ENCODE results near the gene ANKRD52. TPM values are rescaled to one million over a fixed set of nuclear protein-coding genes. Genes with fewer than 3 reads are reported as not detected.

The ANKRD52 gene
- total and polyA plus RNA-seq, 9 of the 15 experiments (the other 6 are each of a cell fraction or from before 2014, with no cell fraction given), result 0.52 to 46.8 (median 7.9) TPM

DNA sequence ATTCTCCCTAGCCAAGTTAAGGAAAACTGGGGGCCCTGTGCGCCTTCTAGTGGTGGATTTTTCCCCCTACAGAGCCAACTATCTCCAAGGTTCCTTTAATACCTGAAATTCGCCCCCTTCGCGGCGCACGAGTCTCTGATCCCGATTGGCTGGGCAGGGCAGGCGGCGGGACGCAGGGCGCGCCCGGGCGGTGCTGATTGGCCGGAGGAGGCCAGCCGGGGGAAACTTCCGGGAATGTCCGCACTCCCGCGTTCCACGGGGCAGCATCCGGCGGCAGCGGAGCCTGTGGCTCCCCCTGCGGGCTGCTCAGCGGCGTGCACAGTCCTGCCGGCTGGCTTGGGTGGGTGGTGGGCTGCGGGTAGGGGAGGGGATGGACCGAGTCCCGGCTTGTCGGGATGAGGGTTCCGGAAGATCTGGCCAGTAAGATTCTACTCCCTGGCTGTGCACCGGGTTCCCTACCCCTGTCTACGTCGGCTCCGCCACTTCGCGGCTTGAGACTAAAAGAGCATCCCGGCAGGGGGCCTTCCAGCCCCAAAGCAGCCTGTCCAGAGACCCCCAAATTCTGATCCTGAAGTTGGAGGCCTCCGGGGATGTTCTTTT is 34.0 kb downstream of the ANKRD52 start, which contains the start of gene NABP2 (continued):
- TF ChIP-seq, protein P1, sequence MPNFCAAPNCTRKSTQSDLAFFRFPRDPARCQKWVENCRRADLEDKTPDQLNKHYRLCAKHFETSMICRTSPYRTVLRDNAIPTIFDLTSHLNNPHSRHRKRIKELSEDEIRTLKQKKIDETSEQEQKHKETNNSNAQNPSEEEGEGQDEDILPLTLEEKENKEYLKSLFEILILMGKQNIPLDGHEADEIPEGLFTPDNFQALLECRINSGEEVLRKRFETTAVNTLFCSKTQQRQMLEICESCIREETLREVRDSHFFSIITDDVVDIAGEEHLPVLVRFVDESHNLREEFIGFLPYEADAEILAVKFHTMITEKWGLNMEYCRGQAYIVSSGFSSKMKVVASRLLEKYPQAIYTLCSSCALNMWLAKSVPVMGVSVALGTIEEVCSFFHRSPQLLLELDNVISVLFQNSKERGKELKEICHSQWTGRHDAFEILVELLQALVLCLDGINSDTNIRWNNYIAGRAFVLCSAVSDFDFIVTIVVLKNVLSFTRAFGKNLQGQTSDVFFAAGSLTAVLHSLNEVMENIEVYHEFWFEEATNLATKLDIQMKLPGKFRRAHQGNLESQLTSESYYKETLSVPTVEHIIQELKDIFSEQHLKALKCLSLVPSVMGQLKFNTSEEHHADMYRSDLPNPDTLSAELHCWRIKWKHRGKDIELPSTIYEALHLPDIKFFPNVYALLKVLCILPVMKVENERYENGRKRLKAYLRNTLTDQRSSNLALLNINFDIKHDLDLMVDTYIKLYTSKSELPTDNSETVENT (CRISPR knock-in tag; IDR thresholded peaks at IDR 0.05), result 0 out of 2 replicates have a peak, but pooled peaks have one; percentile 9
- TF ChIP-seq ARNT (IDR thresholded peaks at IDR 0.05) (0 out of 4 replicates have a peak, but pooled peaks of 1 of the 2 experiments have one; percentile 53), NR1H2 (CRISPR knock-in tag; IDR thresholded peaks at IDR 0.05) (no peak), POLR2A (conservative IDR thresholded peaks at IDR 0.05) (0 out of 2 replicates have a peak, but pooled peaks have one; percentile 51), YY1 (IDR thresholded peaks at IDR 0.05; ENCODE audit: borderline replicate concordance in 1 of 3, control insufficient read depth in 1 of 3, extremely low read depth in 1 of 3, insufficient read depth in 3 of 3, insufficient read length in 1 of 3, insufficient replicate concordance in 2 of 3, low read depth in 1 of 3, low read length in 2 of 3) (peak in 2 of 3 experiments; percentile 74 to 80)
- TF ChIP-seq, protein P2, sequence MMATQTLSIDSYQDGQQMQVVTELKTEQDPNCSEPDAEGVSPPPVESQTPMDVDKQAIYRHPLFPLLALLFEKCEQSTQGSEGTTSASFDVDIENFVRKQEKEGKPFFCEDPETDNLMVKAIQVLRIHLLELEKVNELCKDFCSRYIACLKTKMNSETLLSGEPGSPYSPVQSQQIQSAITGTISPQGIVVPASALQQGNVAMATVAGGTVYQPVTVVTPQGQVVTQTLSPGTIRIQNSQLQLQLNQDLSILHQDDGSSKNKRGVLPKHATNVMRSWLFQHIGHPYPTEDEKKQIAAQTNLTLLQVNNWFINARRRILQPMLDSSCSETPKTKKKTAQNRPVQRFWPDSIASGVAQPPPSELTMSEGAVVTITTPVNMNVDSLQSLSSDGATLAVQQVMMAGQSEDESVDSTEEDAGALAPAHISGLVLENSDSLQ (IDR thresholded peaks at IDR 0.05), result no peak
- TF ChIP-seq, protein P3, sequence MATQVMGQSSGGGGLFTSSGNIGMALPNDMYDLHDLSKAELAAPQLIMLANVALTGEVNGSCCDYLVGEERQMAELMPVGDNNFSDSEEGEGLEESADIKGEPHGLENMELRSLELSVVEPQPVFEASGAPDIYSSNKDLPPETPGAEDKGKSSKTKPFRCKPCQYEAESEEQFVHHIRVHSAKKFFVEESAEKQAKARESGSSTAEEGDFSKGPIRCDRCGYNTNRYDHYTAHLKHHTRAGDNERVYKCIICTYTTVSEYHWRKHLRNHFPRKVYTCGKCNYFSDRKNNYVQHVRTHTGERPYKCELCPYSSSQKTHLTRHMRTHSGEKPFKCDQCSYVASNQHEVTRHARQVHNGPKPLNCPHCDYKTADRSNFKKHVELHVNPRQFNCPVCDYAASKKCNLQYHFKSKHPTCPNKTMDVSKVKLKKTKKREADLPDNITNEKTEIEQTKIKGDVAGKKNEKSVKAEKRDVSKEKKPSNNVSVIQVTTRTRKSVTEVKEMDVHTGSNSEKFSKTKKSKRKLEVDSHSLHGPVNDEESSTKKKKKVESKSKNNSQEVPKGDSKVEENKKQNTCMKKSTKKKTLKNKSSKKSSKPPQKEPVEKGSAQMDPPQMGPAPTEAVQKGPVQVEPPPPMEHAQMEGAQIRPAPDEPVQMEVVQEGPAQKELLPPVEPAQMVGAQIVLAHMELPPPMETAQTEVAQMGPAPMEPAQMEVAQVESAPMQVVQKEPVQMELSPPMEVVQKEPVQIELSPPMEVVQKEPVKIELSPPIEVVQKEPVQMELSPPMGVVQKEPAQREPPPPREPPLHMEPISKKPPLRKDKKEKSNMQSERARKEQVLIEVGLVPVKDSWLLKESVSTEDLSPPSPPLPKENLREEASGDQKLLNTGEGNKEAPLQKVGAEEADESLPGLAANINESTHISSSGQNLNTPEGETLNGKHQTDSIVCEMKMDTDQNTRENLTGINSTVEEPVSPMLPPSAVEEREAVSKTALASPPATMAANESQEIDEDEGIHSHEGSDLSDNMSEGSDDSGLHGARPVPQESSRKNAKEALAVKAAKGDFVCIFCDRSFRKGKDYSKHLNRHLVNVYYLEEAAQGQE (IDR thresholded peaks at IDR 0.05; ENCODE audit: borderline replicate concordance), result peak; percentile 81
- TF ChIP-seq, protein P3 (CRISPR knock-in tag; IDR thresholded peaks at IDR 0.05; ENCODE audit: low read depth), result peak; percentile 80; the same call in 1 of the 2 replicates
- TF ChIP-seq, protein P4, sequence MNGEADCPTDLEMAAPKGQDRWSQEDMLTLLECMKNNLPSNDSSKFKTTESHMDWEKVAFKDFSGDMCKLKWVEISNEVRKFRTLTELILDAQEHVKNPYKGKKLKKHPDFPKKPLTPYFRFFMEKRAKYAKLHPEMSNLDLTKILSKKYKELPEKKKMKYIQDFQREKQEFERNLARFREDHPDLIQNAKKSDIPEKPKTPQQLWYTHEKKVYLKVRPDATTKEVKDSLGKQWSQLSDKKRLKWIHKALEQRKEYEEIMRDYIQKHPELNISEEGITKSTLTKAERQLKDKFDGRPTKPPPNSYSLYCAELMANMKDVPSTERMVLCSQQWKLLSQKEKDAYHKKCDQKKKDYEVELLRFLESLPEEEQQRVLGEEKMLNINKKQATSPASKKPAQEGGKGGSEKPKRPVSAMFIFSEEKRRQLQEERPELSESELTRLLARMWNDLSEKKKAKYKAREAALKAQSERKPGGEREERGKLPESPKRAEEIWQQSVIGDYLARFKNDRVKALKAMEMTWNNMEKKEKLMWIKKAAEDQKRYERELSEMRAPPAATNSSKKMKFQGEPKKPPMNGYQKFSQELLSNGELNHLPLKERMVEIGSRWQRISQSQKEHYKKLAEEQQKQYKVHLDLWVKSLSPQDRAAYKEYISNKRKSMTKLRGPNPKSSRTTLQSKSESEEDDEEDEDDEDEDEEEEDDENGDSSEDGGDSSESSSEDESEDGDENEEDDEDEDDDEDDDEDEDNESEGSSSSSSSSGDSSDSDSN (IDR thresholded peaks at IDR 0.05; ENCODE audit: borderline replicate concordance in 1 of 2, low read depth in 2 of 2, low read length in 2 of 2), result peak in 1 of 2 experiments; percentile 68; a peak in 1 of 4 replicates
- TF ChIP-seq, protein P5, sequence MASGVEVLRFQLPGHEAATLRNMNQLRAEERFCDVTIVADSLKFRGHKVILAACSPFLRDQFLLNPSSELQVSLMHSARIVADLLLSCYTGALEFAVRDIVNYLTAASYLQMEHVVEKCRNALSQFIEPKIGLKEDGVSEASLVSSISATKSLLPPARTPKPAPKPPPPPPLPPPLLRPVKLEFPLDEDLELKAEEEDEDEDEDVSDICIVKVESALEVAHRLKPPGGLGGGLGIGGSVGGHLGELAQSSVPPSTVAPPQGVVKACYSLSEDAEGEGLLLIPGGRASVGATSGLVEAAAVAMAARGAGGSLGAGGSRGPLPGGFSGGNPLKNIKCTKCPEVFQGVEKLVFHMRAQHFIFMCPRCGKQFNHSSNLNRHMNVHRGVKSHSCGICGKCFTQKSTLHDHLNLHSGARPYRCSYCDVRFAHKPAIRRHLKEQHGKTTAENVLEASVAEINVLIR (CRISPR knock-in tag; IDR thresholded peaks at IDR 0.05), result 0 out of 2 replicates have a peak, but pooled peaks have one; percentile 47

All from K562 (cell line).